ENCODE results near the gene ZW10.

- TF ChIP-seq POLR2A (IDR thresholded peaks at IDR 0.05) (no peak), CTCF (IDR thresholded peaks at IDR 0.05) (no peak)
Observed at GRCh38 chr11:113722934-113723333, 50.6 kb downstream of the ZW10 start.
